ENCODE measurements around the gene EGR4. TPM values are rescaled to one million over a fixed set of nuclear protein-coding genes. Genes with fewer than 3 reads are reported as not detected.

EGR4 gene
- total RNA-seq: not detected in 2 replicates

DNA sequence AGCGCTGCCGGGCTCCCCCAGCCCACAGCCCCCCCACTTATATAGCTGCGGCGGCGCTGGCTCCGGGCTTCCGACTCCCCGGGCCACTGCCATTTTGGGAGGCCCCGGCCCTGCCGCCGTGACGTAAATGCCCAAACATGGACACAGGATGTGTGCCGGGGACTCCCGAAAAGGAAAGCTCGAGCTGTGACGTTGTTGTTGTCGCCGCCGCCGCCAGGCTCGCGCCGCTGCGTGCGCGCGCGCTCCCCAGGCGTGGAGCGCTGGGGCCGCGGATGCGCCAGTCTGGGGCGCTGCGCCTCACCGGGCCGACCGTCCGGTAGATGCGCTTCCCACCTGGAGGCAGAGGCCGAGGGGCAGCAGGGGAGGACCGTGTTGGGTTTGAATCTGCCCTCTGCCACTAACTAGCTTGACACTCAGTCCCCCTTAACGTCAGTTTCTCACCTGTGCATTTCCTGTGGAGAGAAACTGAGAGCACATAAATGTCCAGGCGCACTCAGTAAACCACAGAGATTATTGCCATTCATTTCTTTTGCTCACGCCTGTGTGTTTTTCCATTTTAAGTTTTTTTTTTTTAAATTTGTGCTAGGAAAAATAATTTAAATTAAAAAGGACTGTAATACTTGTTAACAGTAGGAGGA is at the start of gene EGR4:
Gene EGR4, minus strand, starts transcription at position 15 of the 638 bp plus-strand sequence. CDS start 231 bp downstream, outside the sequence.

DNA sequence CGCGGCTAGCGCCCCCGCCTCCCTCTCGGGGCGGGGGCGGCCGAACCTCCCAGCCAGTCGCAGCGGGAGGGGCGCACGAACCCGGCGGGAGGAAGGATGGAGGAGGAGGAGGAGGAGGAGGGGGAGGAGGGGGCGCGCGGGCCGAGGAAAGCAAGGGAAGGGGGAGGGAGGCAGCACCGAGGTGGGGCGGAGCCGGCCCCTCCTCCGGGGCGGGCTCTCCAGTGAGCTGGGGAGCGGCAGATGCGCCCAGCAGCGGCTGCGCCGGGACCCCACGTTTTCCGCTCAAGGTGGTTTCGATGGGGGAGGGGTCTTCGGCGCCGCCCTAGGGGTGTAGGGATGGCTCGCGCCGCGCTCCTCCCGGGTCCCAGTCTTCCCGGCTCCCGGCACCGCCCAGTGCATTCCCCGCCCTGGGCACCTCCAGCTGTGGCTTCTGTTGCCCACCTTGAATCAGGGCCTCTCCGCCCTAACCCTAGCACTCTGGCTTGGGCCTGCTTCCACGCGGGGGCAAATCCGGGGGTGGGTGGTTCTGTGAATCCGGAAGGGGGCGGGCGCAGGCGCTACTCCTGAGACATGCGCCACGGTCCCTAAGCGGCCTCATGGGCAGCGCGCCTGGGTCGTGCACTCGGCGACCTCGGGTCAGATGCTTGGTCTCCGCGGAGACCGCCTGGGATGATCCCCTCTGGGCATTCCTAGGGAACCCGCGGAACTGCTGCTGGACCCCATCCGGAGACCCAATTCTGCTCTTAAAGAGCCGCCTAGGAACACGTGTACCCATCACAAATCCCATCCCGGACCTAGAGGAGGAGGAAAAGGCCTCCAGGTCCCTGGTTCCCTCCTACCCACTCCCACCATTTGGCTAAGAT is 8.8 kb downstream of the EGR4 start, which contains the start of gene FBXO41:
Gene FBXO41, minus strand, starts transcription at position 183 of the 863 bp plus-strand sequence. CDS start 14,848 bp downstream, outside the sequence.

Other genes with a start within 250 kb of the EGR4 start
- 13.9 and 14.8 TPM in 2 replicates for gene SFXN5, start 221.8 kb downstream of the EGR4 start, total RNA-seq
- 42.9 and 48.5 TPM in 2 replicates for gene RAB11FIP5, start 180.6 kb downstream of the EGR4 start, total RNA-seq
- not detected in 2 replicates for gene NOTO, start 91.0 kb downstream of the EGR4 start, total RNA-seq
- 21.2 and 27.9 TPM in 2 replicates for gene SMYD5, start 79.3 kb downstream of the EGR4 start, total RNA-seq
- gene PRADC1, start 60.3 kb downstream of the EGR4 start, total RNA-seq: 12.1 and 28.1 TPM in 2 replicates
- 421 and 604 TPM in 2 replicates for gene CCT7, start 59.2 kb downstream of the EGR4 start, total RNA-seq
- 2.1 and 3.4 TPM in 2 replicates for gene FBXO41, start 9.1 kb downstream of the EGR4 start, total RNA-seq
- gene ALMS1, start 92.3 kb upstream of the EGR4 start, total RNA-seq: 16.6 and 18.1 TPM in 2 replicates

Measured in uterine smooth muscle cell (primary cell).